ENCODE data around the gene FAM200C. TPM values are rescaled to one million over a fixed set of nuclear protein-coding genes. Genes with fewer than 3 reads are reported as not detected.

The FAM200C gene
- total and polyA plus RNA-seq, 7 donors = 0.92 to 12.3 (median 4.3) TPM

GRCh38 chr5:160357394-160357793, 42.5 kb downstream of the FAM200C start:
- Histone ChIP-seq H3K9me3 (no peaks in the 10 kb centered on the region), H3K27ac (peak overlapping the region; percentile 56 to 81 (median 67)), H3K36me3 (no peaks in the 10 kb centered on the region), H3K4me1 (peaks cover 0 to 19% (median 9%) of the 10 kb centered on the region in 4 donors), H3K4me3 (peak overlapping the region in 1 of 4 donors; percentile 14), H3K27me3 (no peaks in the 10 kb centered on the region)
- TF ChIP-seq POLR2A (IDR thresholded peaks at IDR 0.05) = no peak
- TF ChIP-seq EP300 (IDR thresholded peaks at IDR 0.05) = no peak
- TF ChIP-seq CTCF (IDR thresholded peaks at IDR 0.05) = no peak
- no peak for TF ChIP-seq POLR2AphosphoS5 (IDR thresholded peaks at IDR 0.05)
- intact Hi-C loops (cut with DNase I) = no loop called here
- WGBS, 2 donors = 78 to 86% methylated on average over 7 of the region's 7 CpGs
- DNase-seq = no peak

GRCh38 chr5:160356550-160357347, 43.1 kb downstream of the FAM200C start:
- no peak for TF ChIP-seq POLR2AphosphoS5 (IDR thresholded peaks at IDR 0.05)
- no peak for TF ChIP-seq CTCF (IDR thresholded peaks at IDR 0.05)
- no peak for TF ChIP-seq EP300 (IDR thresholded peaks at IDR 0.05)
- TF ChIP-seq POLR2A (IDR thresholded peaks at IDR 0.05) = no peak
- no peaks in the 10 kb centered on the region for H3K27me3 ChIP-seq
- intact Hi-C loops (cut with DNase I) = no loop called here
- no peak overlapping the region for H3K4me3 ChIP-seq
- H3K27ac ChIP-seq = peak overlapping the region; percentile 3 to 81 (median 67)
- 66 to 76% methylated on average over 7 of the region's 7 CpGs for WGBS, 2 donors
- no peaks in the 10 kb centered on the region for H3K36me3 ChIP-seq
- H3K9me3 ChIP-seq = no peaks in the 10 kb centered on the region
- peaks cover 0 to 19% (median 9%) of the 10 kb centered on the region in 4 donors for H3K4me1 ChIP-seq
- no peak for DNase-seq

DNA sequence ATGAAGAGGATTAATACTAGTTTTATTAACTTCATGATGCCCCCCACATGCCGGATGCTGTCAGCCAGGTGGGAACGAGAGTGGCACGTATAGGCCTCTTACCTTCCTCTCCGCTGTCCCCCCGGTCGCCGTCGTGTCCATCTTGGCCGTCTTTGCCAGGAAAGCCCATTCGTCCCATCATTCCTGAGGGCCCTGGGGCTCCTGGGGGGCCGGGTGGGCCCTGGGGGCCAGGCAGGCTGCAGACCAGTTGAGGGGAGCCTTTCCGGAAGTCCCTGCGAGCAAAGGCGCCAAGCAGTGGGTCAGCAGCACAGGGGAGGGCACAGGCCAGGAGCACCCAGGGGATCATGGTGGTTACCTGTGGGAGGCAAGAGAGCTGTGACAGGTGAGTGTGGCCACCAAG, 45.2 kb downstream of the FAM200C start:
- Histone ChIP-seq H3K27ac (no peak overlapping the region), H3K4me3 (no peak overlapping the region), H3K36me3 (peaks cover 0 to 2% (median 0%) of the 10 kb centered on the region in 4 donors), H3K4me1 (peaks cover 0 to 19% (median 9%) of the 10 kb centered on the region in 4 donors), H3K27me3 (no peaks in the 10 kb centered on the region), H3K9me3 (no peaks in the 10 kb centered on the region)
- DNase-seq = peak; percentile 40
- TF ChIP-seq EP300 (IDR thresholded peaks at IDR 0.05) (no peak), POLR2AphosphoS5 (IDR thresholded peaks at IDR 0.05) (no peak), CTCF (IDR thresholded peaks at IDR 0.05) (no peak), POLR2A (IDR thresholded peaks at IDR 0.05) (no peak)
- 93 to 94% methylated on average over 14 of the region's 14 CpGs for WGBS, 2 donors
- intact Hi-C loops (cut with DNase I) = no loop called here

DNA sequence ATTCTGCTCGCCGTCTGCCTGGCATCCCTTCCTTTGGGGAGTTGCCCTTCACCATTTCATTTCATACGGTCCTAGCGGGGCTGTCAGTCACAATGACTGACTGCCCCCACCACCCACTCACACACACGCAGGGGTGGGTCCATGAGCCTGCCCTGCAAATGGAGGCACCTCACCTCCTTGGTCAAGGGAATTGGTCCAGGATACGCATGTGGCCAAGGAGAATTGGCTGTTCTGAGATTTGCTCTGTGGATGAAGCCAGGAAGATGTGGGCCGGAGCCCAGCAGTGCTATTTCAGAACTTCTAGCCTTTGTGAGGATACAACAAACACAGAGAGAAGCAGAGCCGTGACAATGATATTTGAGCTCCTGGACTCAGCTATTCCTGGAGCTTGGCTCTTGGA, 46.5 kb downstream of the FAM200C start:
- H3K4me1 ChIP-seq = peaks cover 0 to 17% (median 8%) of the 10 kb centered on the region in 4 donors
- no peak overlapping the region for H3K4me3 ChIP-seq
- peak; percentile 63 for DNase-seq
- intact Hi-C loops (cut with DNase I) = no loop called here
- TF ChIP-seq POLR2AphosphoS5 (IDR thresholded peaks at IDR 0.05) (no peak), CTCF (IDR thresholded peaks at IDR 0.05) (no peak), POLR2A (IDR thresholded peaks at IDR 0.05) (no peak), EP300 (IDR thresholded peaks at IDR 0.05) (no peak)
- no peaks in the 10 kb centered on the region for H3K27me3 ChIP-seq
- 91 to 96% methylated on average over 8 of the region's 8 CpGs for WGBS, 2 donors
- H3K27ac ChIP-seq = no peak overlapping the region
- peaks cover 0 to 6% (median 0%) of the 10 kb centered on the region in 4 donors for H3K36me3 ChIP-seq
- H3K9me3 ChIP-seq = no peaks in the 10 kb centered on the region

All from sigmoid colon (tissue), 7 donors.